Activated naive CD8-positive, alpha-beta T cell treated with anti-CD3 and anti-CD28 coated beads, Interleukin-2, amount 50 U/mL, for 24 hours (primary cell): ENCODE results near the gene SH3GLB1.

ENCODE experiments used
- ATAC-seq: fragments of 150-1000 bp; cut with Tn5 transposase; one replicate; pipeline ENCODE4 v1.10.0; 2021
- DNase-seq: peaks from one replicate; pipeline ENCODE4 v3.0.0; 2021
- H3K27ac Mint-ChIP-seq: one replicate; pipeline ENCODE4 v1.8.0; 2021; ENCODE audit warnings: mild to moderate bottlenecking, mixed read lengths
- H3K27me3 Mint-ChIP-seq: one replicate; pipeline ENCODE4 v1.8.0; 2021; ENCODE audit warnings: mixed read lengths
- H3K36me3 Mint-ChIP-seq: one replicate; pipeline ENCODE4 v1.8.0; 2021; ENCODE audit warnings: low read depth, mixed read lengths
- H3K4me1 Mint-ChIP-seq: one replicate; pipeline ENCODE4 v1.8.0; 2021; ENCODE audit warnings: mixed read lengths
- H3K4me3 Mint-ChIP-seq: one replicate; pipeline ENCODE4 v1.8.0; 2021; ENCODE audit warnings: mild to moderate bottlenecking, moderate library complexity, mixed read lengths
- H3K9me3 Mint-ChIP-seq: one replicate; pipeline ENCODE4 v1.8.0; 2021; ENCODE audit warnings: mixed read lengths

Gene SH3GLB1

DNA sequence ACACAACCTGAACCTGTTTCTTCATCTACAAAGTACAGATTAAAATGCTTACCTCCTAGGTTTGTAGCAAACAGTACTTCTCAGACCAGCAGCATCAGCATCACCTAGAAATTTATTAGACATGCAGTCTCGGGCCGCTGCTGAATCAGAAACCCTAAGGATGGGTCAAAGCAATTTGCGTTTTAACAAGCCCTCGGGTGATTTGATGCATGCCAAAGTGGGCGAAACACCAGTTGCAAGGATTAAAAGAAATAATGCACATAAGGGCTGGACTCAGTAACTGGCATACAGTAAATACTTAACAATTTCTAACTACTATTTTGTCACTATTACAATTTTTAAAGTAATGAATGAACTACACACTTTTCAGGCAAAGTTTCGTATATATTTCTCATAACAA, 47.5 kb downstream of the SH3GLB1 start:
- ATAC-seq (no peak), DNase-seq (no peak)
- H3K27me3 Mint-ChIP-seq: no peaks in the 10 kb centered on the region
- no peaks in the 10 kb centered on the region for H3K36me3 Mint-ChIP-seq
- H3K9me3 Mint-ChIP-seq: no peaks in the 10 kb centered on the region
- H3K4me1 Mint-ChIP-seq: peaks cover 8% of the 10 kb centered on the region
- no peak overlapping the region for H3K27ac Mint-ChIP-seq
- no peak overlapping the region for H3K4me3 Mint-ChIP-seq

DNA sequence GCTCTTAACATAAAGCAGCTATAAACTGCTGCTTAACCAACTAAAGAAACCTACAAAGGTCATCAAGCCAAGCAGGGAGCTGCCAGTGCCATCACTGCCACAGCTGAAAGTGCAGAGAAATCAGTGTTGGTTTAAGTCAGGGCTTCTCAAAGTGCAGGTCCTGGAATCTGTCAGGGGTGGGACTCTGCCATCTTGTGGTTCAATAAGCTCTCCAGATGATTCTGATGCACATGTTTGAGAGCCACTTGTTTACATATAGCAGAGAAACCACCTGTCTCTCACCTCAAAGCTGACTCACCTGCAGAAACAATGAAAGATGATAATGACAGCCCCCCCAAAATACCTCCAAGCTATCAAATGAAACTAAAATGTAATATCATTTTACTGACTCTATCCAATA, 49.3 kb downstream of the SH3GLB1 start:
- H3K27me3 Mint-ChIP-seq: no peaks in the 10 kb centered on the region
- no peaks in the 10 kb centered on the region for H3K9me3 Mint-ChIP-seq
- no peaks in the 10 kb centered on the region for H3K36me3 Mint-ChIP-seq
- no peak overlapping the region for H3K27ac Mint-ChIP-seq
- DNase-seq: no peak
- H3K4me1 Mint-ChIP-seq: peaks cover 7% of the 10 kb centered on the region
- no peak overlapping the region for H3K4me3 Mint-ChIP-seq
- peak; percentile 30 for ATAC-seq

DNA sequence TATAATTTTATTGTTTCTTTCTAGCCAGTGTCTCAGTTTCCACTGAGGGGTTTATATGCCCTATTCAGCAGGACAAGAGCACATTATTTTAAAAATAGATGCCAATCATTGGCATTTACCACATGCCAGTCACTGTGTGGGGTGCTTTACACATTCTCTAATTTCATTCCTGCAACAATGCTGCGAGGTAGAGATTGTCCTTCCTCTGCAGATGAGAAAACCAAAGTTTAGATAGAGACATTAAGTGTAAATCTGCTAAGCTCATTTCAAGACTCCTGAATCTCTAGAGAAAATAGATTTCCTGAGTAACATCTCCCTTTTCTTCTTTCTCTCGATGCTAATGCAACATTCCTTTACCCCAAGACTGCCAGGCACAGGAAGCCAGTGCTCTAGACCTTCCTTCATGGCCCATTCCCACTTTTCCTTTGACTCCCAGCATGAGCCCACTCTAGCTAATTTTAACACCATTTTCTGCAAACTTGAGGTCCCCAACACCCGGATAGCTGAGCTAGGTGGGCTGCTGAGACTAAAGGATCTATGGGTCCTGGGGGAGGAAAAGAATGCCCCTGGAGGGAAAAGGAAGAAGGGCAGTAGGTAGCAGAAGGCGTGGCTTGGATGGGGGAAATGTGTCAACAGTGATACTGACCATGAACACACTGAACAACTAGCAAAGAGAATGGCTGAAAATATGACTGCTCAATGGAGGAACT, 50.0 kb downstream of the SH3GLB1 start:
- no peaks in the 10 kb centered on the region for H3K9me3 Mint-ChIP-seq
- no peak overlapping the region for H3K27ac Mint-ChIP-seq
- no peak overlapping the region for H3K4me3 Mint-ChIP-seq
- ATAC-seq (no peak), DNase-seq (no peak)
- no peaks in the 10 kb centered on the region for H3K27me3 Mint-ChIP-seq
- H3K4me1 Mint-ChIP-seq: peaks cover under 1% of the 10 kb centered on the region
- no peaks in the 10 kb centered on the region for H3K36me3 Mint-ChIP-seq

GRCh38 chr1:86756062-86756406, 51.7 kb downstream of the SH3GLB1 start:
- Mint-ChIP-seq H3K9me3 (peaks cover 5% of the 10 kb centered on the region), H3K4me1 (no peaks in the 10 kb centered on the region), H3K4me3 (no peak overlapping the region), H3K27me3 (no peaks in the 10 kb centered on the region), H3K36me3 (no peaks in the 10 kb centered on the region), H3K27ac (no peak overlapping the region)
- no peak for DNase-seq
- no peak for ATAC-seq

GRCh38 chr1:86757272-86757984, 53.1 kb downstream of the SH3GLB1 start:
- no peaks in the 10 kb centered on the region for H3K27me3 Mint-ChIP-seq
- H3K9me3 Mint-ChIP-seq: peaks cover 5% of the 10 kb centered on the region
- H3K4me1 Mint-ChIP-seq: no peaks in the 10 kb centered on the region
- no peak overlapping the region for H3K27ac Mint-ChIP-seq
- H3K4me3 Mint-ChIP-seq: no peak overlapping the region
- no peak for ATAC-seq
- no peak for DNase-seq
- no peaks in the 10 kb centered on the region for H3K36me3 Mint-ChIP-seq

DNA sequence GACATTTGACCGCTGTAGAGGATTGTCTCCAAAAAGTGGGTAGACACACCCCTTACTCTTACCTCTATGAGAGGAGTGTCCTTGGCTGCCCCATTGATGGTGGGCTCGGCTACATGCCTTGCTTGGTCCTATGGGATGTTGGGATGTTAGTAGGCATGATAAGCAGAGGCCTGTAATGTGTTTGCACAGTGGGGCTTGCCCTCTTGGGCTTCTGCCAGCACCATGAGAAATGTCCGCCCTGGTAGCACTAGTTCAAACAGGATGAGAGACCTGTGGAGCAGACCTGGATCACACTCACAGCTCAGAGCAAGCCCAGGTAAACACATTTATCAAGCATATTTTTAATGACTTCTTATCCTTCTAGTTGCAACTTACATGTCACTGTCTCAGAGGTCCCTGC, 54.2 kb downstream of the SH3GLB1 start:
- H3K36me3 Mint-ChIP-seq: no peaks in the 10 kb centered on the region
- DNase-seq (no peak), ATAC-seq (no peak)
- H3K4me3 Mint-ChIP-seq: no peak overlapping the region
- H3K27me3 Mint-ChIP-seq: no peaks in the 10 kb centered on the region
- H3K9me3 Mint-ChIP-seq: peaks cover 5% of the 10 kb centered on the region
- H3K4me1 Mint-ChIP-seq: no peaks in the 10 kb centered on the region
- H3K27ac Mint-ChIP-seq: no peak overlapping the region

GRCh38 chr1:86760199-86760598, 55.8 kb downstream of the SH3GLB1 start:
- Mint-ChIP-seq H3K36me3 (no peaks in the 10 kb centered on the region), H3K4me3 (no peak overlapping the region), H3K27me3 (no peaks in the 10 kb centered on the region), H3K9me3 (peaks cover 5% of the 10 kb centered on the region), H3K27ac (no peak overlapping the region), H3K4me1 (no peaks in the 10 kb centered on the region)
- no peak for ATAC-seq
- DNase-seq: no peak

DNA sequence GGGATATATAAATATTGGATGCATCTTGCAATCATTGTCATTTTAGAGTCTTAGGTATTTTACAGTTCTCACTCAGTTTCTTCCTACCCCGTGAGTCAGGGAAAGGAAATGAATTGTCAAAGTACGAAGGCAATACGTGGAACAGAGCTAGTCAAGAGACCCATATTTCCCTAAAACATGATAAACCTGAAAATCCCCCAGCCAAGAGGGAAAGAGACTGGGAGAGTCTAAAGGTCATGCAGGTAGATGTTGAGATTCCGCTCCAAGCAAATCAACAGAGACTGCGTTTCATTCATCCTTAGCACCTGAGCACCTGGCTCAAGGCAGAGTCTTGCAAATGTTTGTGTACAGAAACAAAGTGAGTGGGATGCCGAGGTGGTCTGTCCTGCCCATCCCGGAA, 58.0 kb downstream of the SH3GLB1 start:
- no peaks in the 10 kb centered on the region for H3K27me3 Mint-ChIP-seq
- H3K27ac Mint-ChIP-seq: no peak overlapping the region

DNA sequence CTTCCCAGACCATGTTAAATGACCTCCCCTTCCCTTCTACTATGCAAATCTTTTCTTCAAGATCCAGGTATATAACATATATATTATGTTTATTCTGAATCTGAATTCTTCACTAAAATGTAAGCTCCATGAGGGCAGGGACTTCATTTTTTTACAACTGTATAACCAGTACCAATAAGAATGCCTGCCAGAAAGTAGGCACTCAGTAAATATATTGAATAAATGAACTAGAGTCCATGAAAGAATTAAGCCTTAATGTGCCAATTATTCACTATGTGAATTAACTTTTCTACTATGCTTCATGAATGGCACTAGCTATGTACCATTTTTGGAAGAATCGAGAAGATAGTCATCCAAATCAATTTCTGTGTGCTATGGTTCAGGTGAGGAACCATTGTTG, 60.1 kb downstream of the SH3GLB1 start:
- no peak for DNase-seq
- no peak overlapping the region for H3K27ac Mint-ChIP-seq
- H3K36me3 Mint-ChIP-seq: no peaks in the 10 kb centered on the region
- ATAC-seq: no peak
- H3K27me3 Mint-ChIP-seq: no peaks in the 10 kb centered on the region
- H3K9me3 Mint-ChIP-seq: peaks cover 12% of the 10 kb centered on the region
- H3K4me1 Mint-ChIP-seq: no peaks in the 10 kb centered on the region
- H3K4me3 Mint-ChIP-seq: no peak overlapping the region

More for the DNA sequence above, 58.0 kb downstream of the SH3GLB1 start:
- Mint-ChIP-seq H3K36me3 (no peaks in the 10 kb centered on the region), H3K9me3 (peaks cover 10% of the 10 kb centered on the region), H3K4me1 (no peaks in the 10 kb centered on the region), H3K4me3 (no peak overlapping the region)
- no peak for ATAC-seq
- no peak for DNase-seq

- Mint-ChIP-seq H3K36me3 (no peaks in the 10 kb centered on the region), H3K27ac (no peak overlapping the region)
- ATAC-seq: no peak
Measured at GRCh38 chr1:86765073-86765472, 60.7 kb downstream of the SH3GLB1 start.

GRCh38 chr1:86765674-86766073, 61.3 kb downstream of the SH3GLB1 start:
- no peaks in the 10 kb centered on the region for H3K4me1 Mint-ChIP-seq
- H3K27me3 Mint-ChIP-seq: no peaks in the 10 kb centered on the region
- no peak for DNase-seq
- no peaks in the 10 kb centered on the region for H3K36me3 Mint-ChIP-seq
- peaks cover 7% of the 10 kb centered on the region for H3K9me3 Mint-ChIP-seq
- H3K4me3 Mint-ChIP-seq: no peak overlapping the region
- H3K27ac Mint-ChIP-seq: no peak overlapping the region
- no peak for ATAC-seq

More at GRCh38 chr1:86765073-86765472, 60.7 kb downstream of the SH3GLB1 start:
- DNase-seq: no peak
- peaks cover 9% of the 10 kb centered on the region for H3K9me3 Mint-ChIP-seq
- no peaks in the 10 kb centered on the region for H3K4me1 Mint-ChIP-seq
- no peaks in the 10 kb centered on the region for H3K27me3 Mint-ChIP-seq
- no peak overlapping the region for H3K4me3 Mint-ChIP-seq

GRCh38 chr1:86768554-86768953, 64.2 kb downstream of the SH3GLB1 start:
- no peaks in the 10 kb centered on the region for H3K27me3 Mint-ChIP-seq
- peaks cover 7% of the 10 kb centered on the region for H3K9me3 Mint-ChIP-seq
- no peak overlapping the region for H3K27ac Mint-ChIP-seq
- H3K36me3 Mint-ChIP-seq: no peaks in the 10 kb centered on the region
- ATAC-seq: no peak
- no peak for DNase-seq
- peaks cover 6% of the 10 kb centered on the region for H3K4me1 Mint-ChIP-seq
- H3K4me3 Mint-ChIP-seq: no peak overlapping the region

- H3K4me3 Mint-ChIP-seq: no peak overlapping the region
- H3K36me3 Mint-ChIP-seq: no peaks in the 10 kb centered on the region
- H3K27ac Mint-ChIP-seq: no peak overlapping the region
- no peaks in the 10 kb centered on the region for H3K27me3 Mint-ChIP-seq
- ATAC-seq (no peak), DNase-seq (no peak)
- peaks cover 11% of the 10 kb centered on the region for H3K4me1 Mint-ChIP-seq
- H3K9me3 Mint-ChIP-seq: peaks cover 7% of the 10 kb centered on the region
Measured at GRCh38 chr1:86769065-86769464, 64.7 kb downstream of the SH3GLB1 start.

DNA sequence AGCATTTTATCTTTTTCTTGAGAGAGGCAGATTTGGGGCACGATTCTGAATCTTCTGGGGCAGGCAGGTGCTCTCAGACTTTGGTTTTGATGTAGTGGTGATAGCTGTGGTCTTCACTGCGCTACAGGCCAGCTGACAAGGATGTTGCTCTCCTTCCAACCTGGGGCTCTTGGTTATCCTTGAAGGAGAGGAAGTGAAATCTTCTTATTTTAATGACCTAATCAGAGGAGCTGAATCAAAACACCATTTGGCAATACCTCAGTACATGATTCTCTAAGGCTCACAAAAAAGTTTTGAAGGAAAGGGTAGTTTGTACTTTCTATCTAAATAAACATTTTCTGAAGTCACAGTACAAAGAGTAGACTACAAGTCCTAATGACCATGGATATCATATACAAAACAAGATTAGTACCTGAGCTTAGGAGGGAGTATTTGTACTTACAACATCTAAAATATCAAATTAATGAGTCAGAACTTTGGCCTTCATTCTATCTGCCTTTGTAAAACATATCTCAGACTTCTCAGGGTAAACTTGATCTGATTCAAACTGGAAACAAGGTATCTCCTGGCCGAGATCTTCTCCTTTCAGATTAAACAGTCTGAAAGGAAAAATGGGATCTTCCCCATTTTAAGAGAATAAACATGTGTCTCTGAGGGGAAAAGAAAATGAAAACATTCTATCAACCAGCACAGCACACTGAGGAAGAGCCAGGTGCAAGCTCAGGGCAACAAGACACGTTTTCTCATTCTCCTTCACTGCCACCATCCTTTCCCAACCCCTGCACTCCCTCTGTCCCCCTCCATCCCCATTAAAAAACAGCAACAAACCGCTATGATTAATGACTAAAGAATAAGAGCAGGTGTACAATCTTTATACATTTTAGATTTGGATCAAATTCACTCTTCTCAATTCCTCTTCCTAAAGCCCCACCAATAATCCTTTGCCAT, 69.2 kb downstream of the SH3GLB1 start:
- Mint-ChIP-seq H3K27ac (peak overlapping the region; percentile 79), H3K27me3 (no peaks in the 10 kb centered on the region), H3K9me3 (no peaks in the 10 kb centered on the region), H3K36me3 (no peaks in the 10 kb centered on the region), H3K4me3 (peak overlapping the region; percentile 56), H3K4me1 (peaks cover 22% of the 10 kb centered on the region)
- no peak for ATAC-seq
- no peak for DNase-seq
